GM12801 (cell line): ENCODE results near the gene ZCCHC14.

Experiments used
- CTCF ChIP-seq: IDR thresholded peaks from one replicate; pipeline ENCODE4 v1.5.1; 2011; ENCODE audit warnings: control low read depth; ENCODE audit not compliant: insufficient read length; ENCODE audit errors: extremely low read depth

ZCCHC14 gene

GRCh38 chr16:87515475-87516330 is 22.9 kb upstream of the ZCCHC14 start:
- TF ChIP-seq CTCF, result no peak

- no peak for TF ChIP-seq CTCF
Observed at GRCh38 chr16:87507351-87508069, 14.7 kb upstream of the ZCCHC14 start.

- no peak for TF ChIP-seq CTCF
Observed at GRCh38 chr16:87506423-87507350, 13.9 kb upstream of the ZCCHC14 start.

GRCh38 chr16:87505834-87506233 is 13.0 kb upstream of the ZCCHC14 start:
- TF ChIP-seq CTCF, result no peak

- no peak for TF ChIP-seq CTCF
Observed at GRCh38 chr16:87502308-87502969, 9.6 kb upstream of the ZCCHC14 start.

- TF ChIP-seq CTCF, result no peak
Observed at GRCh38 chr16:87501117-87501516, 8.3 kb upstream of the ZCCHC14 start.
